CD4-positive, alpha-beta T cell treated with Interleukin-2 at 100 ng/mL for 4 hours (primary cell): ENCODE measurements around the gene LRWD1.

Source experiments
- DNase-seq: peaks from one replicate; pipeline ENCODE4 v3.0.0-alpha.2; 2020; ENCODE audit warnings: low spot score

The LRWD1 gene

DNA sequence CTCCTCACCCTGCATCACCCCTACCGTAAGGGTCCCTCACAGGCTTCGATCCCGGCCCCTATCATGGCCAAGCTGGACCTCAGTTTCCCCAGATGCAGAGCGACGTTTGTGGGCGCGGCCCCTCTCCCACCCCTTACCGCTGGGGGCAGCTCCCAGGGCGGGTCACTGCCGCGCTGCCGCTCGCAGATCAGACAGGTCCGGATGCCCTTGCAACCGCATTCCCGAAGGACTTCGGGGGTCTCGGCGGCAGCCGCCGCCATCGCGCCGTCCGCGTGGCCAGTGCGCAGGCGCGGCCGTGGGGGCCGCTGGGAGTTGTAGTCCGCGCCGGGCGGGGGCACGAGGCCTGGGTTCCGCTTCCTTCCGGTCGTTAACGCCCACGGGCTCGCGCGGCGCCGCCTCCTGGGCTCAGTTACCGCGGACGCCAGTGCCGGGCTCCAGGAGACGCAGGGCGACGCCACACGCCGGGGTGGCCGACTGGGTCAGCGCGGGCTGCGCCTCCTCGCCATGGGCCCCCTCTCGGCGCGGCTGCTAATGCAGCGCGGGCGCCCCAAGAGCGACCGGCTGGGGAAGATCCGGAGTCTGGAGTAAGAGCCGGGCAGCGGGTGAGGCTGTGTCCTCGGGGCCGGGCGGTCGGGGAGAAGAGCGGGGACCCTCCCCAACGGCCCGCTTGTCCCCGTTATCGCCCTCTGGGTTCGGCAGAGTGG is at the start of gene LRWD1, which contains the start of gene ALKBH4:
Gene LRWD1, plus strand, starts transcription at position 408 of the 704 bp plus-strand sequence. Its CDS starts 97 bp downstream, at position 505.
Gene ALKBH4, minus strand, starts transcription at position 287 of the 704 bp plus-strand sequence. Its CDS starts 27 bp downstream, at position 260.
- DNase-seq = peak; percentile 94

DNA sequence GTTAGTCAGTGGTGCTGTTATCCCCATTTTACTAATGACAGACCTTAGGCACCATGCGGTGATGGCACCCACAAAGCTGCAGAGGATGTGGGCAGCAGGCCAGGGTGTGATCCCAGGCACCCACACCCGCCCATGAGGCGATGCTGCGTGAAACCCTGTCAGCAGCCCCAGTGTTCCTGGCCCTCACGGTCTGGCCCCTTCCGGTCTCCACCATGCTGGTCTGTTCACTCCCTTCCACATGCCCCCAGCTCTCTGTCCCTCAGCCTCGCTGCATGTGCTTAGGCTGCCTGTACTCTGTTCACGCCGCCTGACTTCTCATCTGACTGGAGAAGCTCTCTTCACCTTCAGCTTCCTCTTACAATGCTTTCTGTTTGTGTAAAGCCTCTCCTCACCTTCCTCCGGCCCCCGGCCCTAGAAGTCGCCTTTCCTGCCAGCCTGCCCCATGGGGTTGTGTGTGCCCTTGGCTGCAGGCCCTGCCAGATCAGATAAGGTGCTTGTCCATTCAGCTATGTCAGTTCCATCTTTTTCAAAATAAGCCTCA is 49.0 kb upstream of the LRWD1 start:
- DNase-seq = peak; percentile 66

DNA sequence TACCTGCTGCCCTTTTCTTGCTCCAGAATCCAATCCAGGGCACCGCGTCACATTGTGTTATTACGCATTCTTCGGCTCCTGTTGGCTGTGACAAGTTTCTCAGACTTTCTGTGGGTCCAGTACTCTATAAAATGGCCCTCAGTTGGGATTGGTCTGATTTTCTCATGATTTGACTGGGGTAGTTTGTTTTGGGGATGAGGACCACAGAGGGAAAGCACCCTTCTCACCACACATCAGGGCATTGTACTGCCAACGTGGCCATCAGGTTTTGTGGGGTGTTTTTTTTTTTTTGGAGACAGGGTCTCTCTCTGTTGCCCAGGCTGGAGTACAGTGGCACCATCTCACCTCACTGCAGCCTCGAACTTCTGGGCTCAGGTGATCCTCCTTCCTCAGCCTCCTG is 48.4 kb upstream of the LRWD1 start:
- DNase-seq = no peak

DNA sequence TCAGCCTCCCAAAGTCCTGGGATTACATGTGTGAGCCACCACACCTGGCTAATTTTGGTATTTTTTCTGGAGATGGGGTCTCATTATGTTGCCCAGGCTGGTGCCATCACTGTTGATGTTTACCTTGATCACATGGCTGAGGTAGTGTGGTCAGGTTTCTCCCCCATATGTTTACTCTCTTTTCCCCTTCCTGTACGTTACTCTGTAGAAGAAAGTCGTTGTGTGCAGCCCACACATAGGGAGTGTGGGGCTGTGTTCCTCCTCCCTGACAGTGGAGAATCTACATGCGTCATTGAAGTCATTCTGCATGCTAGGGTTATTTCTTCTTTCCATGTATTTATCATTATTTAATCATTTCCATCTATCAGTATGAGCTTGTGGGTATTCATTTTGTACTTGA is 47.7 kb upstream of the LRWD1 start:
- no peak for DNase-seq

DNA sequence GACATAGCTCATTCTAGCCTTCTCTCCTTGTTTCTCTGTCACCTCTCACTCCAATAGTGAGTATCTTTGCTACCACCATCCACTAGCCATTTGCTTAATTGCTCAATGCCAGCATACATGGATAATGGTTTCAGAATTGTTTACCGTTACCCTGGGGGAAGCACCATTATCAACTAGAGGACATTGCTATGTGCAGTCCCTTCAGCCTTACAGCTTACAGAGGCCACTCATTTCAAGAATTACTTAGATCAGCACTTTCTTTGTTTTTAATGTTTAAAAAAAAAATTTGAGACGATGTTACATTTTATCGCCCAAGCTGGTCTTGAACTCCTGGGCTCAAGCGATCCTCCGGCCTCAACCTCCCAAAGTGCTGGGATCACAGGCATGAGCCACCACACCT is 46.2 kb upstream of the LRWD1 start:
- no peak for DNase-seq

DNA sequence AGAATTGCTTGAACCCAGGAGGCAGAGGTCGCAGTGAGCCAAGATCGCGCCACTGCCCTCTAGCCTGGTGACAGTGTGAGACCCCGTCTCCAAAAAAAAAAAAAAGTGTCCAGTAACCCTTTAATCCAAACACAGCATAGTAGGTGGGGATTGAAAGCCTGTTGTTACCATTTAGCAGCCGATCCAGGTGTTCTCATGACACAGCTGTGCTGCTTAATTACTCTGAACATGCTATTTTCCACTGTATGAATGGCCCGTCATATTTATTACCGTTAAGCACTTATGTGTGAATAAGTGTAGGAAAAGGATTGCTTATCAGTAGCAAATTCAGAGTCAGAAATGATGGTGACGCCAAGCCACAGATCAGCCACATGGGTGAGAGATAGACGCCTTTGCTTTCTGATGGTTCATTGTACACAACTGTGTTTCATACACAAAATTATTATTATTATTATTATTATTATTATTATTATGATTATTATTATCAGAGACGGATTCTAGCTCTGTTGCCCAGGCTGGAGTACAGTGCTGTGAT is 43.0 kb upstream of the LRWD1 start:
- no peak for DNase-seq

DNA sequence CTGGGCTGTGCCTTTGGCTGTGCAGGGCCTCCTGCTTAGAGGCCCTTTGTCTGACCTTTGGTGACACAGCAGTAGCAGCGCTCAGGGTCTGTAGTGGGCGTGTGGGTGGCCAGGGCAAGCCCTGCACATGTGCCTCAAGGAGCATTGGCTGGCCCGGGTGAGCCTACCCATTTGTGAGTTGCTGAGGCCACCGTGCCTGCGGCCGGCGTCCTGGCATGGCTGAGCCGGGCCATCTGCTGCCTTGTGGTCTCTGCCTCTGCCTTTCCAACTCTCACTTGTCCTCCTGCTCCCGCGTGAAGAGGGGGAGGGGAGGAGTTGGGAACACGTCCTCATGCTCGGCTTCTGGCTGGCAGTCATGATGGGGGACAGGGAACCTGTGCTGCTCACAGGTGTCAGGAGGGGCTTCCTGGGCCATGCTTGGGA is 40.6 kb upstream of the LRWD1 start:
- DNase-seq = no peak

DNA sequence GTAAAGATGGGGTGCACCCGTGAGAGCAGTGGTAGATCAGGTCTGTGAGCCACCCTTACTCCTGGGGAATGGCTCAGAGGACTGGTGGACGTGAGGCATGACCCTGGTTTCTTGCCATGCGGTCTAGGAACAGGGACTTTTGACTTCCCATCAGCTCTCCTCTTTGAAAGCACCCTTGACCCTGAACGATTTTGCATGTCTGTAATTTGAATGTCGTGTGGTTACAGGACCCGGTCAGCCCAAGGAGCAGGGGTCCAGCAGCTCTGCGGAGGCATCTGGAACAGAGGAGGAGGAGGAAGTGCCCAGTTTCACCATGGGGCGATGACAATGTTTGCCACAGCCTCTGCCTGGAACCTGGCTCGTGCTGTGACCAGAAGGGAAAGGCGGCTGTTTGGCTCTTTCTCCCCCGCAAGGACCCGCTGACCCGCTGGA is 40.0 kb upstream of the LRWD1 start:
- no peak for DNase-seq

DNA sequence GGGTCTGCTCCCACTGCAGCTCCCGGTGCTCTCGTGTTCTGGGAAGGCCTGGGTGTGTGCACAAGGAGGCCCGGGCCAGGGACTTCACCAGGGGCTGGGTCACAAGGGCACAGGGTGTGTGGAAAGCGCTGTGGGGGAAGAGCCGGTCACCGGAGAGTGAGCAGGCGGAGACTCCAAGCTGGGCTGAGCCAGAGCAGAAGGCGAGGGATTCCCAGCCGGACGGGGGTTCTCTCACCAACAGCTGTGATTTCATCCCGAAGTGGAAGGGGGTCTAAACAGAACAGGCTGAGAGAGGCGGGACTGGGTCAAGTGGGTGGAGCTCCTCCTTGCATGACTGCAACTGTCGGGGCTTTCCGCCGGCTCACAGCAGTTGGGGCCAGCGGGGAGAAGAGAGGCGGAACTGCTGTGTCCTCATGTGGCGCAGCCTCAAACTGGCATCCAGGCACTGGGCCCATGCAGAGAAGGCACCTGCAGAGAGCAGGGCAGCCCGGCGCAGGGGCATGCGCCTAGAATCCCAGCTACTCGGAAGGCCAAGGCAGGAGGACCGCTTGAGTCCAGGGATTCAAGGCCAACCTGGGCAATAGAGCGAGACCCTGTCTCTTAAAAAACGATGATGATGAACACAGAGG is 39.0 kb upstream of the LRWD1 start:
- DNase-seq = peak; percentile 88

DNA sequence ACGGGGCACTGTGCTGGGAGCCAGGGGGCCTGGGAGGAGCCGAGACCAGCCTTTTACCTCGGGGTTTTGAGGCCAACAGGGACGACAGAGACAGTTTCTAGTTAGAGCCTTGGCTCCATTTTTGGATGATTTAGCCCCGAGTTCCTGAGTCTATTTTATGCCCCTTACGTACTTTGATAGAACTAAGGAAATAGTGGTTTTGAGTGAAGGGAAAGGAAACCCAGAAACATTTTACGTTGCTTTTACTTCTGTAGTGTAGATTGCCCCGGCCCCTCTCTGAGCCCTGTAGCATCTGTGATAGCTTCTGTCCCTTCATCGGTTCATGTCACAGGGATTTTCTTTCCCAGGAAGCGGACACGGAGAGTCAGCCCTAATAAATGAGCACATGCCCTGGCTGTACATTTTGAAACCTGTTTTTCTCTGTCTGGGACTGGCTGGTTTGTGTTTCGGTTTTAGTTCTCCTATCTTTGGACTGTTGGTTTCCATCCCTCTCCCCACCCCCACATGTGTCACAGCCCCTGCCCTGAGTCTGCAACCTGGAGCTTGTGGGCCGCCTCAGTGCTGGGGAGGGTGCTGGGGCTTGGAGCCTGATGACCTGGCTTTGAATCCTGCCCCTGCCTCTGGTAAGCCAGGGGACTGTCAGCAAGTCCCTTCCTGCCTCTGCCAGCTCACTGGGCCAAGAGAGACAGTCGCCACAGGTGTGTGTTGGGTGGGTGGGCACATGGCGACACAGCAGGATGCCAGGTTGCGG is 38.3 kb upstream of the LRWD1 start:
- DNase-seq = peak; percentile 78

DNA sequence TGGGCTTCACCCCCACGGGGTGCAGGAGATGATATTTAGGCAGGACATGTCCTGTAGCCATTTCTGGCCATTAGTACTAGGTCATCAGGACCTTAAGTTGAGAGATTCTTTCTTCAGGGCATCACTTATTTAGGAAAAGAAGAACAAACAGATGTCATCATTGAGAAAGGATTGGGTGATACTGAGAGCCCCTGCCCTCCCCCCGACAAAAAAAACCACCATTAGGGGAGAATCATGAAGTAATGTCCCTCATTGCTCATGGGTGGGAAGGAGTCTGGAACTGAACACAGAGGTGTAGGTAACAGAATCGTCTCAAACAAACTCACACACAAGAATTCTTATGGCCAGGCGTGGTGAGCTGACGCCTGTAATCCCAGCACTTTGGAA is 37.8 kb upstream of the LRWD1 start:
- DNase-seq = no peak

DNA sequence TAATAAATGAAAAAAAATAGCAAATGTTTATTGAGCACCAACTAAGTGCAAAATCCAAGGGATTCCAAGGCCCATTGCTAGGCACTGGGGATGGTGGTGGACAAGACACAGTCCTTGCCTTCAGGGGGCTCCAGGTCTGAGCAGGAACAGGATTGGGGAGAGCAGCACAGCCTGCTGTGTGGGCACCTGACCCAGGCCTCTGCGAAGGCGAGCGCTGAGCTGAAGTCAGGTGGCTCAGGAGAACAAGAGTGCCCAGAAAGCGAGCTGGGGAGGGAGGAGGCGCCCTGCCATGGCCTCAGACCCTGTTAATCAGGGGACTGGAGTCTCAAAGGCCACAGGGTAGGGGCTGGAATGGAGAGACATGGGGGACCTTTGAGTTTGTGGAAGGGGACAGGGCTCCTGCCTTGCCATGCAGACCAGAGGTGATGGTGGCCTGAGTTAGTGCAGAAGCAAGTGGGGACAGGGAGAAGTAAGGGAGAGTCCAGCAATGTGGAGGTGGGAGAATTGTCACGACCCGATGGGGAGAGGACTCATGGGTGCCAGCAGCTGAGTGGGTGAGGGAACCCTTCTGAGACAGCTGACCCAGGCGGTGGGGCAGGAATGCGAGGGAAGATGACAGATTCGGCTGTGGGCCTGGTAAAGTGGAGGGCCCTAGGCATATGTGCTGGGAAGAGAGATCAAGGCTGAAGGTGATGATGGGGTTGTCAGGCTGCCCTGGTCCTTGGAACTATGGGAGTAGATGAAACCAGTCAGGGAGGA is 35.5 kb upstream of the LRWD1 start:
- DNase-seq = no peak

DNA sequence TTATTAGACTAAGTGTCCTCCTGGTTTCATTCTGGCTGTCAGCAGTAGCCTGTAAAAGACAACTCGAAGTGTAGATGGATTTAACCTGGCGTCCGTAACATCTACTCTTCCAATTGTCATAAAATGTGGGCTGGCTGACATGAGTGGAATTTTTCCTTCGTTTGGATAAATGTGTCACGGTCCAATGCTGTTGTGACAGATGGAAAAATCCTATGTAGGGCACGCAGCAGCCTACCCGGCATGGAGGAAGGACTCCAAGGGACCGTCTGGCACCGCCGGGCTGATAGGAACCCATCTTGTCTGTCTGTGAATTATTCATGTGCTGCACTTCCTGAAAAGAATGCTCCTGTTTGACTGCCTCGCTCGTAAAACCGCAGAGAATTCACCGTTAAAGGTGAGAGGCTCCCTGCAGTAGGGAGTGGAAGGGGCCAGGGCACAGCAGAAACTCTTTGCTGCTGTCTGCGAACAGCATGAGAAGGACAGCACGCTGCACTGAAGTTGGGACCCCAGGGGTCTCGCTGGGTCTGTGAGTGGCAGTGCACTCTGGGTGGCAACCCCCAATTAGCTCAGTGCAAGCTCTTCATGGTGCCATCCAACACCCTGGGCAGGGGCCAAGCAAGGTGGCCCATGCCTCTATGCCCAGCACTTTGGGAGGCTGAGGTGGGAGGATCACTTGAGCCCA is 33.0 kb upstream of the LRWD1 start:
- DNase-seq = peak; percentile 81

DNA sequence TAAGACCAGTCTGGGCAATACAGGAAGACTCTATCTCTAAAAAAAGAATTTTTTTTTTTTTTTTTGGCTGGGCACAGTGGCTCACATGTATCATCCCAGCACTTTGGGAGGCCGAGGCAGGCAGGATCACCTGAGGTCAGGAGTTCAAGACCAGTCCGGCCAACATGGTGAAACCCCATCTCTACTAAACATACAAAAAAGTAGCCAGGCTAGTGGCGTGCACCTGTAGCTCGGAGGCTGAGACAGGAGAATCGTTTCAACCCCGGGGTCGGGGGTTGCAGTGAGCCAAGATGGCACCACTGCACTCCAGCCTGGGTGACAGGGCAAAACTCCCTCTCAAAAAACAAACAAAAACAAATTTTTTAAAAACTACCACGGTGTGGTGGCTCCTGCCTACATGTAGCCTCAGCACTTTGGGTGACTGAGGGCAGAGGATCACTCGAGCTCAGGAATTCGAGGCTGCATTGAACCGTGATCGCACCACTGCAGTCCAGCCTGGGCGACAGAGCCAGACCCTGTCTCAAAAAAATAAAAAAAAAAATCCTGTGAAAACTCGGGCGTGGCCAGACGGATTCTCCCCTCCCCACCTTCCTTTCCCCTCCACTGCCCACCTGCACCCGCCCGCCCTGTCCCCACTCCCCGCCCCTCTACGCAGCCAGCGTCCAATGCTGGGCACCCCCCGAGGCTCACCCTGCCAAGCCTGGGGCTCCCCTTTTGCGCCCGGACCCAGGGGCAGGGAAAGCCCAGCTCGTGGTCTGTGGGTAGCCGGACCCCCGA is 32.2 kb upstream of the LRWD1 start:
- DNase-seq = no peak

DNA sequence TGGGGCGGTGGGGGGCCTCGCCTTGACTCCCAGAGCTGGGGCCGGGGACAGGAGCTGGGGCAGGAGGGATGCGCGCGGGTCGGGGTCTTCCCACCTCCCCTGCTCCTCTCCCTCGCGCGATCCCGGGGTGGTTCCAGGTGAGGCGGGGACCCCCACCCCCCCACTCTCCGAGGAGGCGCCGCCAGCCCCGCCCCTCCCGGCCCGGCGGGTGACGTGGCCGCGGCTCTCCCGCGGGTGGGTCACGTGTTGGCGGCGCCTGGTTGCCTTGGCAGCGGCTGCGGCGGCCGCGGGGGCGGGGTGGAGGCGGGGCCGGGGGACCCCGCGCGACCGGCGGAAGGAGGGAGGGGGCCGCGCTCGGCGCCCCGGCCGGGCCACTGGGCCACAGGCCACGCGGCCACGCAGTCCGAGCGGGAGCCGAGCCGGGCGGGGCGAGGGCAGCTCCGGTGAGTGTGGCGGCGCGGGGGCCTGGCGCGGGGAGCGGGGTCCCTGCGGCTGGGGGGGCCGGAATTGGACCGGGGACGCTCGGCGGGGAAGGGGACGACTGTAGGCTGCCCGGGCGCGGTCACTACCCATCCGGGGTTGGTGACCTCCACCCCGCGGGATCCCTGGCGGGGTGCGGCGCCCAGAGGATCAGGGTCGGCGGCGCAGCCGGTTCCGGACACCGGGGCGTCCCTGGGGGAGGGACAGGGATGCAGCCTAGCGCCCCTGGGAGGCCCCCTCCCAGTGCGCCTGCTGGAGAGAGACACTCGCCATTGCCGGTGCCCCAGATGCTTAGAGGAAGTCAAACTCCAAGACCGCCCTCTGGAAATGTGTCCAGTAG is 31.4 kb upstream of the LRWD1 start, which contains the start of gene ORAI2:
Gene ORAI2, plus strand, starts transcription at position 357 of the 820 bp plus-strand sequence. CDS start 5,382 bp downstream, outside the sequence.
- peak; percentile 88 for DNase-seq

DNA sequence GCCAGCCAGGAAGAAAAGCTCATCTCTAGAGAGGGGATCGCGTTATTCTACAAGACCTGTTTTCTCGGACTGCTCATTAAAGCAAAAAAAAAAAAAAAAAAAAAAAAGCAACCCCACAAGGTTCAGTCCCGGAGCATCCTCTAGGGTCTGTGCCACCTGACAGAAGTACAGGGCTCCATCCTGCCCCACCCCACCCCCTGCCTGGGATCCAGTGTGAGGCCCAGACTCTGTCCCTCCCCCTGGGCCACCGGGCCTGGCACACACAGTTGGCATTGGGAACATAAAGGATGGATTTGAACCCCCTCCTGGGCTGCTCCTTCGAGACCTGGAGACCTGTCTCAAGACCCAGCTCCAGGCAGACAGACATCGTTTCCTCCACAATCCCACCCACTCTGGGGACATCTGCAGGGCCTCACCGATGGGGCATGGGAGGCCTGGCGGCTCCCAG is 30.7 kb upstream of the LRWD1 start:
- DNase-seq = no peak

DNA sequence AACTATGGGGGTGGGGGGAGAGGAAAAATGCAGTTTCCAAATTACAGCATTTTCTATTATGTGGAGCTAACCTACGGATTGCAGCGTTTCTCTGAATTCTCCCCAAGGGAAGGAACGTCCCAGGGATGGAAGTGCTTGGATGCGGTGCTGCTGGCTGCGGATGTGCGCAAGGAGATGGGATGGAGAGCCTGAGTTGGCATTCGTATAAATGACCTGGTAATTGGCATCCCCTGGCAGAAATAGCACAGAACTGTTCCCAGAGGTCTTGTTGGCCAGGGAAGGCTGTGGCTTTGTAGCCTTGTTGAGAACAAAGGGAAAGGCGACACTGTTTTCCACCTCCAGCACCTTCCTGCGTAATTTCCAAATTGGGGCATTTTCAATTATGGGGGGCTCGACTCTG is 28.7 kb upstream of the LRWD1 start:
- no peak for DNase-seq

DNA sequence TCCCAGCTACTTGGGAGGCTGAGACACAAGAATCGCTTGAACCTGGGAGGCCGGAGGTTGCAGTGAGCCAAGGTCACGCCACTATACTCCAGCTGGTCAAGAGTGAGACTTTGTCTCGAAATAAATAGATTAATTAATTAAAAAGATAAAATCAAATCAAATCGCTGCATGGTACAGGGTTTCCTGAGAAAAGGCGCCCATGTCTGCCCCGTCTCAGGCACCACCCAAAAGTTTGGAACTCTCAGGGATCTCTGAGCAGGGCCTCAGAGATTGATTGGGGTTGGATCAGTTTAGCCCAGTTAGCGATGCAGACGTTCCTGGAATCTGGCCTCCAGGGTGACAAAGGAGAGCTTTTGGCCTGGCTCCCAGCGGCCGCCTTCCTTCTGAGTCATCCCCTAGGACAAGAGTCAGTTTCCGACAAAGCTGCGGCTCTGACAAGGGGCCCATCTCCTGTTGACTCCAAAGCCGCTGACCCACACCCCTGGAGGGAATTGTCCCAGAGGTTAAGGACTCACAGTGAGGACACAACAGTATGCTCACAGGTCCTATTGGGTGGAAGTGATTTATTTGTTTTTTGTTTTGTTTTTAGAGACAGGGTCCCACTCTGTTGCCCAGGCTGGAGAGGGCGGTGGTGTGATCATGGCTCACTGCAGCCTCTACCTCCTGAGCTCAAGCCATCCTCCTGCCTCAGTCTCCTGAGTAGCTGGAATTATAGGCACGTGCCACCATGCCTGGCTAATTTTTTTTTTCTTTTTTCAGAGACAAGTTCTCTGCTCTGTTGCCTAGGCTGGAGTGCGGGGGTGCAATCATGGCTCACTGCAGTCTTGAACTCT is 24.6 kb upstream of the LRWD1 start:
- no peak for DNase-seq
